HepG2 (cell line): ENCODE results near the gene MARCHF4. TPM values are rescaled to one million over a fixed set of nuclear protein-coding genes. Genes with fewer than 3 reads are reported as not detected.
A peak's percentile ranks its signal among the peaks of the same experiment; 100 is the strongest.

ENCODE experiments used
- AHDC1 ChIP-seq: sonication (generic); formaldehyde crosslinking; IDR thresholded peaks from 2 replicates; pipeline ENCODE4 v1.5.1; 2020; ENCODE audit warnings: mild to moderate bottlenecking, missing genetic modification reagents, borderline replicate concordance
- EED ChIP-seq: sonication (generic); formaldehyde crosslinking; IDR thresholded peaks from 2 replicates; pipeline ENCODE4 v1.5.0; 2020; ENCODE audit warnings: mild to moderate bottlenecking, missing genetic modification reagents
- FUBP1 ChIP-seq: sonication (generic); formaldehyde crosslinking; IDR thresholded peaks from 2 replicates; pipeline ENCODE4 v1.5.1; 2020; ENCODE audit warnings: missing genetic modification reagents, mild to moderate bottlenecking, borderline replicate concordance
- HDAC2 ChIP-seq: sonication (generic); formaldehyde crosslinking; IDR thresholded peaks from 2 replicates; pipeline ENCODE4 v1.4.0; 2020; ENCODE audit warnings: missing genetic modification reagents
- NAIF1 ChIP-seq: sonication (generic); formaldehyde crosslinking; IDR thresholded peaks from 2 replicates; pipeline ENCODE4 v1.5.0; 2020; ENCODE audit warnings: mild to moderate bottlenecking, missing genetic modification reagents, borderline replicate concordance
- PITX1 ChIP-seq: sonication (generic); formaldehyde crosslinking; IDR thresholded peaks from 2 replicates; pipeline ENCODE4 v1.5.1; 2020; ENCODE audit warnings: mild to moderate bottlenecking, missing genetic modification reagents
- POLR2G ChIP-seq: fragments of 200-400 bp; formaldehyde crosslinking; IDR thresholded peaks from 2 replicates; pipeline ENCODE4 v1.6.1; 2018; ENCODE audit warnings: mild to moderate bottlenecking, low read depth, low read length, moderate library complexity
- SIN3B ChIP-seq: fragments of 150-350 bp; IDR thresholded peaks from 2 replicates; pipeline ENCODE4 v1.6.1; 2014; ENCODE audit warnings: low read length
- SNAPC2 ChIP-seq: sonication (generic); formaldehyde crosslinking; IDR thresholded peaks from 2 replicates; pipeline ENCODE4 v1.8.1; 2022; ENCODE audit warnings: mild to moderate bottlenecking, missing genetic modification reagents
- STAG1 ChIP-seq: sonication (generic); formaldehyde crosslinking; IDR thresholded peaks from 2 replicates; pipeline ENCODE4 v1.4.0; 2020; ENCODE audit warnings: missing genetic modification reagents
- TBL1XR1 ChIP-seq: fragments of 150-350 bp; IDR thresholded peaks from 2 replicates; pipeline ENCODE4 v1.6.1; 2014; ENCODE audit warnings: borderline replicate concordance, low read length; ENCODE audit not compliant: partially characterized antibody
- ZNF12 ChIP-seq: sonication (generic); formaldehyde crosslinking; IDR thresholded peaks from 2 replicates; pipeline ENCODE4 v1.5.0; 2020; ENCODE audit warnings: missing genetic modification reagents
- ZNF670 ChIP-seq: sonication (generic); formaldehyde crosslinking; IDR thresholded peaks from 2 replicates; pipeline ENCODE4 v1.8.0; 2022; ENCODE audit warnings: mild to moderate bottlenecking, missing genetic modification reagents, borderline replicate concordance
- ZSCAN29 ChIP-seq: sonication (generic); formaldehyde crosslinking; conservative IDR thresholded peaks from 2 replicates; pipeline ENCODE4 v1.4.0; 2020; ENCODE audit warnings: mild to moderate bottlenecking, missing genetic modification reagents
- polyA plus RNA-seq, 8 experiments: library from polyadenylated mRNA; depleted of rRNA in 3 of 8; stranded (reverse) in 7 of 8; unstranded in 1 of 8; fragments of >200 nt; fragmentation: Illumina TruSeq in 4 of 8; extraction: Trizol in 4 of 8; gene quantifications; 2 replicates each; pipeline versions ENCODE4 v1.2.1 to v1.2.3, GENCODE V29; 2011 to 2016; ENCODE audit warnings: low read depth in 4 of 8, missing spikeins in 1 of 8, mixed read lengths in 1 of 8; ENCODE audit not compliant: insufficient read depth in 1 of 8
- total RNA-seq, 5 experiments: library from RNA; depleted of rRNA; stranded (reverse); fragments of >200 nt; fragmentation: Illumina TruSeq; extraction: Trizol; gene quantifications; 2 replicates each; pipeline ENCODE4 v1.2.3, GENCODE V29; 2016; ENCODE audit warnings: low read depth in 1 of 5
- TF ChIP-seq, protein P1 (sequence below): IDR thresholded peaks from 2 replicates; pipeline ENCODE4 v1.6.1; 2016; ENCODE audit warnings: low read depth, missing genetic modification reagents, missing compliant biosample characterization

The MARCHF4 gene
- total and polyA plus RNA-seq, 2 of the 13 experiments (the other 11 are each of a cell fraction or from before 2014, with no cell fraction given), result not detected

- TF ChIP-seq, protein P1, sequence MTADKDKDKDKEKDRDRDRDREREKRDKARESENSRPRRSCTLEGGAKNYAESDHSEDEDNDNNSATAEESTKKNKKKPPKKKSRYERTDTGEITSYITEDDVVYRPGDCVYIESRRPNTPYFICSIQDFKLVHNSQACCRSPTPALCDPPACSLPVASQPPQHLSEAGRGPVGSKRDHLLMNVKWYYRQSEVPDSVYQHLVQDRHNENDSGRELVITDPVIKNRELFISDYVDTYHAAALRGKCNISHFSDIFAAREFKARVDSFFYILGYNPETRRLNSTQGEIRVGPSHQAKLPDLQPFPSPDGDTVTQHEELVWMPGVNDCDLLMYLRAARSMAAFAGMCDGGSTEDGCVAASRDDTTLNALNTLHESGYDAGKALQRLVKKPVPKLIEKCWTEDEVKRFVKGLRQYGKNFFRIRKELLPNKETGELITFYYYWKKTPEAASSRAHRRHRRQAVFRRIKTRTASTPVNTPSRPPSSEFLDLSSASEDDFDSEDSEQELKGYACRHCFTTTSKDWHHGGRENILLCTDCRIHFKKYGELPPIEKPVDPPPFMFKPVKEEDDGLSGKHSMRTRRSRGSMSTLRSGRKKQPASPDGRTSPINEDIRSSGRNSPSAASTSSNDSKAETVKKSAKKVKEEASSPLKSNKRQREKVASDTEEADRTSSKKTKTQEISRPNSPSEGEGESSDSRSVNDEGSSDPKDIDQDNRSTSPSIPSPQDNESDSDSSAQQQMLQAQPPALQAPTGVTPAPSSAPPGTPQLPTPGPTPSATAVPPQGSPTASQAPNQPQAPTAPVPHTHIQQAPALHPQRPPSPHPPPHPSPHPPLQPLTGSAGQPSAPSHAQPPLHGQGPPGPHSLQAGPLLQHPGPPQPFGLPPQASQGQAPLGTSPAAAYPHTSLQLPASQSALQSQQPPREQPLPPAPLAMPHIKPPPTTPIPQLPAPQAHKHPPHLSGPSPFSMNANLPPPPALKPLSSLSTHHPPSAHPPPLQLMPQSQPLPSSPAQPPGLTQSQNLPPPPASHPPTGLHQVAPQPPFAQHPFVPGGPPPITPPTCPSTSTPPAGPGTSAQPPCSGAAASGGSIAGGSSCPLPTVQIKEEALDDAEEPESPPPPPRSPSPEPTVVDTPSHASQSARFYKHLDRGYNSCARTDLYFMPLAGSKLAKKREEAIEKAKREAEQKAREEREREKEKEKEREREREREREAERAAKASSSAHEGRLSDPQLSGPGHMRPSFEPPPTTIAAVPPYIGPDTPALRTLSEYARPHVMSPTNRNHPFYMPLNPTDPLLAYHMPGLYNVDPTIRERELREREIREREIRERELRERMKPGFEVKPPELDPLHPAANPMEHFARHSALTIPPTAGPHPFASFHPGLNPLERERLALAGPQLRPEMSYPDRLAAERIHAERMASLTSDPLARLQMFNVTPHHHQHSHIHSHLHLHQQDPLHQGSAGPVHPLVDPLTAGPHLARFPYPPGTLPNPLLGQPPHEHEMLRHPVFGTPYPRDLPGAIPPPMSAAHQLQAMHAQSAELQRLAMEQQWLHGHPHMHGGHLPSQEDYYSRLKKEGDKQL (CRISPR knock-in tag), result no peak
- no peak for TF ChIP-seq PITX1
- no peak for TF ChIP-seq ZSCAN29 (CRISPR knock-in tag)
- no peak for TF ChIP-seq SNAPC2
- no peak for TF ChIP-seq ZNF12 (CRISPR knock-in tag)
- peak; percentile 50 for TF ChIP-seq STAG1 (CRISPR knock-in tag)
- no peak for TF ChIP-seq ZNF670 (CRISPR knock-in tag)
- no peak for TF ChIP-seq FUBP1
- no peak for TF ChIP-seq NAIF1
- no peak for TF ChIP-seq SIN3B
- TF ChIP-seq EED, result no peak
- TF ChIP-seq TBL1XR1, result no peak
- no peak for TF ChIP-seq HDAC2
- TF ChIP-seq AHDC1 (CRISPR knock-in tag), result no peak
- no peak for TF ChIP-seq POLR2G
Measured at GRCh38 chr2:216404010-216404618, 31.8 kb upstream of the MARCHF4 start (continued).
